H9 (cell line): ENCODE data around the gene RFX4. TPM values are rescaled to one million over a fixed set of nuclear protein-coding genes. Genes with fewer than 3 reads are reported as not detected.

ENCODE experiments used
- DNase-seq: peaks from one replicate; pipeline ENCODE4 v3.0.0-alpha.2; 2017
- H2AFZ ChIP-seq: one replicate; pipeline ENCODE4 v1.6.1; 2013; ENCODE audit warnings: mild to moderate bottlenecking, low read length, control low read depth, moderate library complexity
- H2AK5ac ChIP-seq: 2 replicates; pipeline ENCODE4 v1.6.1; 2013; ENCODE audit warnings: low read length, control low read depth, mixed read lengths; ENCODE audit not compliant: insufficient read length
- H2BK120ac ChIP-seq: one replicate; pipeline ENCODE4 v1.6.1; 2013; ENCODE audit warnings: low read depth, mild to moderate bottlenecking, low read length, control low read depth, inconsistent platforms; ENCODE audit not compliant: poor library complexity, severe bottlenecking
- H2BK12ac ChIP-seq: 2 replicates; pipeline ENCODE4 v1.6.1; 2013; ENCODE audit warnings: low read length, control low read depth, mixed read lengths, low read depth; ENCODE audit not compliant: insufficient read length
- H2BK15ac ChIP-seq: 2 replicates; pipeline ENCODE4 v1.6.1; 2013; ENCODE audit warnings: low read depth, low read length, control low read depth
- H2BK20ac ChIP-seq: one replicate; pipeline ENCODE4 v1.6.1; 2013; ENCODE audit warnings: low read depth, mild to moderate bottlenecking, low read length, control low read depth, inconsistent platforms; ENCODE audit not compliant: poor library complexity, severe bottlenecking
- H2BK5ac ChIP-seq: 2 replicates; pipeline ENCODE4 v1.6.1; 2013; ENCODE audit warnings: low read length, control low read depth, mixed read lengths; ENCODE audit not compliant: insufficient read length
- H3K14ac ChIP-seq: 2 replicates; pipeline ENCODE4 v1.6.1; 2013; ENCODE audit warnings: low read length, control low read depth; ENCODE audit not compliant: insufficient read depth
- H3K18ac ChIP-seq: 2 replicates; pipeline ENCODE4 v1.6.1; 2013; ENCODE audit warnings: low read depth, mild to moderate bottlenecking, mixed read lengths, low read length, control low read depth; ENCODE audit not compliant: insufficient read length
- H3K23ac ChIP-seq: 2 replicates; pipeline ENCODE4 v1.6.1; 2013; ENCODE audit warnings: low read length, control low read depth, mixed read lengths, low read depth; ENCODE audit not compliant: insufficient read length
- H3K23me2 ChIP-seq: 2 replicates; pipeline ENCODE4 v1.6.1; 2013; ENCODE audit warnings: low read depth, mild to moderate bottlenecking, mixed read lengths, low read length, control low read depth; ENCODE audit not compliant: insufficient read length, poor library complexity, severe bottlenecking
- H3K27ac ChIP-seq: 2 replicates; pipeline ENCODE4 v1.5.1; 2013; ENCODE audit warnings: low read length, control low read depth, mixed read lengths, low read depth; ENCODE audit not compliant: insufficient read length
- H3K27me3 ChIP-seq: 2 replicates; pipeline ENCODE4 v1.6.1; 2013; ENCODE audit warnings: low read length, control low read depth, inconsistent platforms; ENCODE audit not compliant: insufficient read depth
- H3K4ac ChIP-seq: 2 replicates; pipeline ENCODE4 v1.6.1; 2013; ENCODE audit warnings: low read depth, mild to moderate bottlenecking, control low read depth, inconsistent platforms, low read length, moderate library complexity
- H3K4me1 ChIP-seq: 2 replicates; pipeline ENCODE4 v1.6.1; 2013; ENCODE audit warnings: low read length, control low read depth, inconsistent platforms; ENCODE audit not compliant: insufficient read depth
- H3K4me2 ChIP-seq: 2 replicates; pipeline ENCODE4 v1.6.1; 2013; ENCODE audit warnings: low read length, control low read depth, mixed read lengths; ENCODE audit not compliant: insufficient read length, insufficient read depth
- H3K56ac ChIP-seq: 2 replicates; pipeline ENCODE4 v1.6.1; 2013; ENCODE audit warnings: low read depth, mild to moderate bottlenecking, mixed read lengths, low read length, control low read depth; ENCODE audit not compliant: insufficient read length
- H3K79me1 ChIP-seq: 2 replicates; pipeline ENCODE4 v1.6.1; 2013; ENCODE audit warnings: low read depth, mild to moderate bottlenecking, moderate library complexity, low read length, control low read depth, inconsistent platforms; ENCODE audit not compliant: insufficient read depth, poor library complexity, severe bottlenecking
- H3K79me2 ChIP-seq: 2 replicates; pipeline ENCODE4 v1.6.1; 2013; ENCODE audit warnings: low read length, control low read depth, inconsistent platforms; ENCODE audit not compliant: insufficient read depth
- H3K9ac ChIP-seq: 2 replicates; pipeline ENCODE4 v1.6.1; 2013; ENCODE audit warnings: low read length, control low read depth, mixed read lengths; ENCODE audit not compliant: insufficient read length; ENCODE audit errors: extremely low read depth
- H3K9me3 ChIP-seq: one replicate; pipeline ENCODE4 v1.6.1; 2013; ENCODE audit warnings: low read depth, low read length, inconsistent platforms; ENCODE audit not compliant: control insufficient read depth
- H3T11ph ChIP-seq: one replicate; pipeline ENCODE4 v1.6.1; 2013; ENCODE audit warnings: mild to moderate bottlenecking, low read length, control low read depth, inconsistent platforms
- H4K20me1 ChIP-seq: one replicate; pipeline ENCODE4 v1.6.1; 2013; ENCODE audit not compliant: control insufficient read depth, insufficient read length, insufficient read depth
- H4K5ac ChIP-seq: 2 replicates; pipeline ENCODE4 v1.6.1; 2013; ENCODE audit warnings: low read depth, mild to moderate bottlenecking, mixed read lengths, low read length, control low read depth; ENCODE audit not compliant: insufficient read length
- H4K8ac ChIP-seq: replicated peaks from 2 replicates; pipeline ENCODE4 v1.6.1; 2013; ENCODE audit warnings: low read length, control low read depth, mixed read lengths, low read depth; ENCODE audit not compliant: insufficient read length
- H4K91ac ChIP-seq: 2 replicates; pipeline ENCODE4 v1.6.1; 2013; ENCODE audit warnings: low read depth, mild to moderate bottlenecking, moderate library complexity, mixed read lengths, low read length, control low read depth; ENCODE audit not compliant: insufficient read length
- H3K27ac Mint-ChIP-seq, 3 experiments: 2 replicates in 2 of 3; 3 replicates in 1 of 3; pipeline ENCODE4 v1.8.0; 2020 to 2021; ENCODE audit warnings: mixed read lengths in 3 of 3, mild to moderate bottlenecking in 1 of 3, moderate library complexity in 1 of 3
- H3K27me3 Mint-ChIP-seq: 2 replicates; pipeline ENCODE4 v1.8.0; 2021; ENCODE audit warnings: low read depth, mild to moderate bottlenecking, moderate library complexity, mixed read lengths
- H3K36me3 Mint-ChIP-seq, 3 experiments: 2 replicates in 2 of 3; 3 replicates in 1 of 3; pipeline ENCODE4 v1.8.0; 2020 to 2021; ENCODE audit warnings: low read depth in 3 of 3, mixed read lengths in 3 of 3; ENCODE audit not compliant: insufficient read depth in 1 of 3
- H3K4me1 Mint-ChIP-seq, 2 experiments: 2 replicates each; pipeline ENCODE4 v1.8.0; 2020; ENCODE audit warnings: mixed read lengths in 2 of 2
- H3K4me3 Mint-ChIP-seq, 2 experiments: 2 replicates in 1 of 2; 3 replicates in 1 of 2; pipeline ENCODE4 v1.8.0; 2020 to 2021; ENCODE audit warnings: mild to moderate bottlenecking in 2 of 2, mixed read lengths in 2 of 2, moderate library complexity in 1 of 2
- H3K9me3 Mint-ChIP-seq, 2 experiments: 2 replicates in 1 of 2; 3 replicates in 1 of 2; pipeline ENCODE4 v1.8.0; 2020; ENCODE audit warnings: mild to moderate bottlenecking in 2 of 2, mixed read lengths in 2 of 2, moderate library complexity in 1 of 2
- CTCF ChIP-seq: fragments of 200-600 bp; sonication (generic); conservative IDR thresholded peaks from 3 replicates; pipeline ENCODE4 v1.8.0; 2021; ENCODE audit warnings: antibody characterized with exemption, mild to moderate bottlenecking
- WGBS: extraction: QIAGEN DNeasy Blood & Tissue Kit; methylation state at CpG from one replicate; pipeline ENCODE4 v1.1.7; 2013; ENCODE audit warnings: missing lambda C conversion rate, low lambda C conversion rate, mixed read lengths; ENCODE audit not compliant: insufficient read length; ENCODE audit errors: extremely low coverage; 5-methylcytosine and 5-hydroxymethylcytosine counted together
- total RNA-seq: library from RNA; stranded (reverse); gene quantifications from 2 replicates; pipeline ENCODE4 v1.2.1, GENCODE V29; 2021

RFX4 gene
- total RNA-seq, 1 experiment from 2014 or later: 0.57 TPM

- Histone ChIP-seq H3K79me1 (no peaks in the 10 kb centered on the region), H3K79me2 (no peaks in the 10 kb centered on the region), H2BK12ac (no peak overlapping the region), H3K27me3 (peaks cover 2% of the 10 kb centered on the region; the same call in 1 of the 2 replicates), H2BK5ac (no peak overlapping the region), H4K91ac (no peak overlapping the region), H4K5ac (no peak overlapping the region), H4K8ac (no peak overlapping the region), H3K23ac (no peak overlapping the region), H3K27ac (no peak overlapping the region), H2BK120ac (no peak overlapping the region), H2AK5ac (no peak overlapping the region), H3K4me1 (peaks cover 5% of the 10 kb centered on the region; the same call in 1 of the 2 replicates), H3K18ac (no peak overlapping the region), H3K23me2 (no peaks in the 10 kb centered on the region), H4K20me1 (no peaks in the 10 kb centered on the region), H2BK15ac (no peak overlapping the region), H3K4ac (no peak overlapping the region), H3K9me3 (no peaks in the 10 kb centered on the region), H3K4me2 (no peak overlapping the region), H3K56ac (no peak overlapping the region), H2BK20ac (no peak overlapping the region), H2AFZ (no peak overlapping the region), H3T11ph (no peak overlapping the region), H3K9ac (no peak overlapping the region), H3K14ac (no peak overlapping the region)
- no CpG with 5 or more reads among the region's 10 CpGs for WGBS
- H3K4me1 Mint-ChIP-seq: peaks cover 30 to 31% of the 10 kb centered on the region in 2 experiments
- TF ChIP-seq CTCF: no peak
- H3K36me3 Mint-ChIP-seq: no peaks in the 10 kb centered on the region
- DNase-seq: no peak
- peak overlapping the region in 1 of 3 experiments; percentile 19; a peak in 1 of 7 replicates for H3K27ac Mint-ChIP-seq
- H3K4me3 Mint-ChIP-seq: no peak overlapping the region
- peaks cover 26% of the 10 kb centered on the region for H3K27me3 Mint-ChIP-seq
- H3K9me3 Mint-ChIP-seq: no peaks in the 10 kb centered on the region; a peak in 1 of 5 replicates
These were observed 93.0 kb downstream of the RFX4 start for GRCh38 chr12:106675651-106676435.
